Progenitor cell of endocrine pancreas (in vitro differentiated cells): ENCODE results near the gene RASEF. TPM values are rescaled to one million over a fixed set of nuclear protein-coding genes. Genes with fewer than 3 reads are reported as not detected.

Experiments used
- DNase-seq: peaks from one replicate; pipeline ENCODE4 v3.0.0; 2021; ENCODE audit warnings: low spot score; ENCODE audit not compliant: unreplicated experiment
- H3K27ac Mint-ChIP-seq: 2 replicates; pipeline ENCODE4 v1.8.0; 2021; ENCODE audit warnings: mild to moderate bottlenecking, moderate library complexity, mixed read lengths
- H3K27me3 Mint-ChIP-seq: 2 replicates; pipeline ENCODE4 v1.8.0; 2021; ENCODE audit warnings: mixed read lengths
- H3K36me3 Mint-ChIP-seq: 2 replicates; pipeline ENCODE4 v1.8.0; 2022; ENCODE audit warnings: mixed read lengths; ENCODE audit not compliant: insufficient read depth
- H3K4me1 Mint-ChIP-seq: 2 replicates; pipeline ENCODE4 v1.8.0; 2021; ENCODE audit warnings: low read depth, mixed read lengths
- H3K4me3 Mint-ChIP-seq: 2 replicates; pipeline ENCODE4 v1.8.0; 2021; ENCODE audit warnings: low read depth, mild to moderate bottlenecking, moderate library complexity, mixed read lengths
- H3K9me3 Mint-ChIP-seq: 2 replicates; pipeline ENCODE4 v1.8.0; 2021; ENCODE audit warnings: low read depth, mixed read lengths
- CTCF ChIP-seq: fragments of 200-600 bp; sonication (generic); IDR thresholded peaks from one replicate; pipeline ENCODE4 v1.5.0; 2021; ENCODE audit warnings: antibody characterized with exemption, mild to moderate bottlenecking; ENCODE audit not compliant: unreplicated experiment
- total RNA-seq: library from RNA; stranded (reverse); gene quantifications from 2 replicates; pipeline ENCODE4 v1.2.1, GENCODE V29; 2021

Gene RASEF
- total RNA-seq, 1 donor from 2014 or later: 13.1 TPM

GRCh38 chr9:82993856-82994605, 68.9 kb downstream of the RASEF start:
- H3K4me1 Mint-ChIP-seq: peaks cover 22% of the 10 kb centered on the region
- no peak for DNase-seq
- no peaks in the 10 kb centered on the region for H3K27me3 Mint-ChIP-seq
- peaks cover 6% of the 10 kb centered on the region for H3K9me3 Mint-ChIP-seq
- H3K4me3 Mint-ChIP-seq: no peak overlapping the region
- peaks cover 31% of the 10 kb centered on the region for H3K36me3 Mint-ChIP-seq
- H3K27ac Mint-ChIP-seq: no peak overlapping the region
- TF ChIP-seq CTCF: no peak

GRCh38 chr9:82991671-82992070, 71.3 kb downstream of the RASEF start:
- no peak overlapping the region for H3K27ac Mint-ChIP-seq
- H3K36me3 Mint-ChIP-seq: peaks cover 22% of the 10 kb centered on the region
- no peak for TF ChIP-seq CTCF
- peaks cover 22% of the 10 kb centered on the region for H3K4me1 Mint-ChIP-seq
- no peaks in the 10 kb centered on the region for H3K27me3 Mint-ChIP-seq
- DNase-seq: no peak
- no peak overlapping the region for H3K4me3 Mint-ChIP-seq
- H3K9me3 Mint-ChIP-seq: peaks cover 6% of the 10 kb centered on the region

GRCh38 chr9:82989929-82990328, 73.0 kb downstream of the RASEF start:
- Mint-ChIP-seq H3K4me3 (no peak overlapping the region), H3K27me3 (no peaks in the 10 kb centered on the region), H3K27ac (no peak overlapping the region), H3K36me3 (peaks cover 22% of the 10 kb centered on the region), H3K9me3 (peaks cover 6% of the 10 kb centered on the region), H3K4me1 (peaks cover 22% of the 10 kb centered on the region)
- no peak for DNase-seq
- TF ChIP-seq CTCF: no peak

- no peaks in the 10 kb centered on the region for H3K9me3 Mint-ChIP-seq
- peaks cover 19% of the 10 kb centered on the region for H3K36me3 Mint-ChIP-seq
- no peak overlapping the region for H3K27ac Mint-ChIP-seq
- H3K4me3 Mint-ChIP-seq: no peak overlapping the region
- H3K4me1 Mint-ChIP-seq: peaks cover 11% of the 10 kb centered on the region
- TF ChIP-seq CTCF: no peak
- no peak for DNase-seq
- H3K27me3 Mint-ChIP-seq: no peaks in the 10 kb centered on the region
Measured at GRCh38 chr9:82988488-82988887, 74.5 kb downstream of the RASEF start.

GRCh38 chr9:82987370-82988189, 75.4 kb downstream of the RASEF start:
- Mint-ChIP-seq H3K27ac (no peak overlapping the region), H3K9me3 (no peaks in the 10 kb centered on the region), H3K4me1 (peaks cover 8% of the 10 kb centered on the region), H3K36me3 (peaks cover 16% of the 10 kb centered on the region), H3K4me3 (no peak overlapping the region), H3K27me3 (no peaks in the 10 kb centered on the region)
- no peak for DNase-seq
- TF ChIP-seq CTCF: no peak
